Stimulated activated effector memory CD8-positive, alpha-beta T cell treated with anti-CD3 and anti-CD28 coated beads, Interleukin-12 subunit alpha, Interleukin-12 subunit beta, amount 100 ng/mL, for 72 hours (primary cell): ENCODE measurements around the gene ATXN7L1.
"Not testable (repeated sequence)": the region's sequence is repeated elsewhere in the genome, so short reads cannot be mapped to it uniquely, and the experiment has no call there.

Experiments used
- ATAC-seq: fragments of 150-1000 bp; cut with Tn5 transposase; 2 replicates; pipeline ENCODE4 v1.10.0; 2021
- DNase-seq, 2 donors: peaks; one replicate each; pipeline ENCODE4 v3.0.0; 2021 to 2022; ENCODE audit warnings: low spot score in 2 of 2
- H3K27ac Mint-ChIP-seq: one replicate; pipeline ENCODE4 v1.8.0; 2022; ENCODE audit warnings: mild to moderate bottlenecking, mixed read lengths
- H3K36me3 Mint-ChIP-seq: one replicate; pipeline ENCODE4 v1.8.0; 2022; ENCODE audit warnings: mild to moderate bottlenecking, mixed read lengths
- H3K4me1 Mint-ChIP-seq: one replicate; pipeline ENCODE4 v1.8.0; 2022; ENCODE audit warnings: mixed read lengths
- H3K4me3 Mint-ChIP-seq: one replicate; pipeline ENCODE4 v1.8.0; 2022; ENCODE audit warnings: mild to moderate bottlenecking, mixed read lengths
- H3K9me3 Mint-ChIP-seq: one replicate; pipeline ENCODE4 v1.8.0; 2022; ENCODE audit warnings: mixed read lengths

ATXN7L1 gene

GRCh38 chr7:105612806-105613205, 263.6 kb downstream of the ATXN7L1 start:
- Mint-ChIP-seq H3K36me3 (peaks cover 18% of the 10 kb centered on the region), H3K27ac (no peak overlapping the region), H3K4me1 (no peaks in the 10 kb centered on the region), H3K4me3 (no peak overlapping the region), H3K9me3 (no peaks in the 10 kb centered on the region)
- ATAC-seq: no peak
- no peak for DNase-seq

GRCh38 chr7:105611856-105612775, 264.3 kb downstream of the ATXN7L1 start:
- peaks cover 15% of the 10 kb centered on the region for H3K36me3 Mint-ChIP-seq
- H3K9me3 Mint-ChIP-seq: no peaks in the 10 kb centered on the region
- H3K4me3 Mint-ChIP-seq: no peak overlapping the region
- DNase-seq (no peak), ATAC-seq (no peak)
- H3K27ac Mint-ChIP-seq: no peak overlapping the region
- no peaks in the 10 kb centered on the region for H3K4me1 Mint-ChIP-seq

GRCh38 chr7:105610165-105610930, 266.1 kb downstream of the ATXN7L1 start:
- no peak overlapping the region for H3K4me3 Mint-ChIP-seq
- H3K27ac Mint-ChIP-seq: no peak overlapping the region
- H3K4me1 Mint-ChIP-seq: no peaks in the 10 kb centered on the region
- DNase-seq: no peak
- ATAC-seq: no peak
- H3K9me3 Mint-ChIP-seq: no peaks in the 10 kb centered on the region
- H3K36me3 Mint-ChIP-seq: peaks cover 15% of the 10 kb centered on the region

GRCh38 chr7:105602325-105603305, 273.8 kb downstream of the ATXN7L1 start:
- H3K4me3 Mint-ChIP-seq: no peak overlapping the region
- DNase-seq (no peak), ATAC-seq (no peak)
- no peaks in the 10 kb centered on the region for H3K36me3 Mint-ChIP-seq
- H3K4me1 Mint-ChIP-seq: no peaks in the 10 kb centered on the region
- no peak overlapping the region for H3K27ac Mint-ChIP-seq
- H3K9me3 Mint-ChIP-seq: no peaks in the 10 kb centered on the region

GRCh38 chr7:105600720-105601550, 275.5 kb downstream of the ATXN7L1 start:
- H3K4me3 Mint-ChIP-seq: no peak overlapping the region
- ATAC-seq (no peak), DNase-seq (no peak)
- H3K36me3 Mint-ChIP-seq: no peaks in the 10 kb centered on the region
- H3K27ac Mint-ChIP-seq: no peak overlapping the region
- H3K4me1 Mint-ChIP-seq: no peaks in the 10 kb centered on the region
- no peaks in the 10 kb centered on the region for H3K9me3 Mint-ChIP-seq

- no peak for ATAC-seq
- no peak overlapping the region for H3K27ac Mint-ChIP-seq
- H3K4me1 Mint-ChIP-seq: no peaks in the 10 kb centered on the region
- H3K4me3 Mint-ChIP-seq: no peak overlapping the region
- H3K36me3 Mint-ChIP-seq: no peaks in the 10 kb centered on the region
- DNase-seq: no peak
- H3K9me3 Mint-ChIP-seq: no peaks in the 10 kb centered on the region
Observed at GRCh38 chr7:105599551-105599950, 276.8 kb downstream of the ATXN7L1 start.

GRCh38 chr7:105599080-105599479, 277.3 kb downstream of the ATXN7L1 start:
- not testable (repeated sequence) for H3K4me3 Mint-ChIP-seq, H3K36me3 Mint-ChIP-seq, ATAC-seq, H3K4me1 Mint-ChIP-seq, H3K9me3 Mint-ChIP-seq, DNase-seq, H3K27ac Mint-ChIP-seq

GRCh38 chr7:105596866-105597265, 279.5 kb downstream of the ATXN7L1 start:
- H3K36me3 Mint-ChIP-seq: no peaks in the 10 kb centered on the region

GRCh38 chr7:105594034-105594433, 282.4 kb downstream of the ATXN7L1 start:
- DNase-seq (no peak), ATAC-seq (no peak)
- Mint-ChIP-seq H3K36me3 (no peaks in the 10 kb centered on the region), H3K27ac (no peak overlapping the region), H3K4me3 (no peak overlapping the region), H3K9me3 (no peaks in the 10 kb centered on the region), H3K4me1 (peaks cover 6% of the 10 kb centered on the region)

More at GRCh38 chr7:105596866-105597265, 279.5 kb downstream of the ATXN7L1 start:
- Mint-ChIP-seq H3K27ac (no peak overlapping the region), H3K9me3 (no peaks in the 10 kb centered on the region), H3K4me3 (no peak overlapping the region), H3K4me1 (no peaks in the 10 kb centered on the region)
- ATAC-seq (no peak), DNase-seq (no peak)

GRCh38 chr7:105591522-105591921, 284.9 kb downstream of the ATXN7L1 start:
- H3K4me1 Mint-ChIP-seq: peaks cover 6% of the 10 kb centered on the region
- DNase-seq (no peak), ATAC-seq (no peak)
- H3K36me3 Mint-ChIP-seq: no peaks in the 10 kb centered on the region
- H3K9me3 Mint-ChIP-seq: no peaks in the 10 kb centered on the region
- H3K27ac Mint-ChIP-seq: no peak overlapping the region
- H3K4me3 Mint-ChIP-seq: no peak overlapping the region

GRCh38 chr7:105590793-105591192, 285.6 kb downstream of the ATXN7L1 start:
- H3K27ac Mint-ChIP-seq: no peak overlapping the region
- H3K9me3 Mint-ChIP-seq: no peaks in the 10 kb centered on the region
- ATAC-seq: no peak
- H3K4me1 Mint-ChIP-seq: peaks cover 6% of the 10 kb centered on the region
- H3K4me3 Mint-ChIP-seq: no peak overlapping the region
- no peak for DNase-seq
- H3K36me3 Mint-ChIP-seq: no peaks in the 10 kb centered on the region

- H3K4me3 Mint-ChIP-seq: no peak overlapping the region
- H3K27ac Mint-ChIP-seq: no peak overlapping the region
Observed at GRCh38 chr7:105589356-105590077, 286.9 kb downstream of the ATXN7L1 start.

GRCh38 chr7:105587909-105588635, 288.3 kb downstream of the ATXN7L1 start:
- H3K9me3 Mint-ChIP-seq: peaks cover 3% of the 10 kb centered on the region
- peaks cover 6% of the 10 kb centered on the region for H3K4me1 Mint-ChIP-seq
- H3K4me3 Mint-ChIP-seq: no peak overlapping the region
- H3K36me3 Mint-ChIP-seq: no peaks in the 10 kb centered on the region
- DNase-seq: no peak
- peak; percentile 60 for ATAC-seq
- no peak overlapping the region for H3K27ac Mint-ChIP-seq

More at GRCh38 chr7:105589356-105590077, 286.9 kb downstream of the ATXN7L1 start:
- Mint-ChIP-seq H3K36me3 (no peaks in the 10 kb centered on the region), H3K9me3 (peaks cover under 1% of the 10 kb centered on the region), H3K4me1 (peaks cover 6% of the 10 kb centered on the region)
- DNase-seq (peak; percentile 14 to 65), ATAC-seq (peak; percentile 93)
